ENCODE measurements around the gene AFF3.

DNA sequence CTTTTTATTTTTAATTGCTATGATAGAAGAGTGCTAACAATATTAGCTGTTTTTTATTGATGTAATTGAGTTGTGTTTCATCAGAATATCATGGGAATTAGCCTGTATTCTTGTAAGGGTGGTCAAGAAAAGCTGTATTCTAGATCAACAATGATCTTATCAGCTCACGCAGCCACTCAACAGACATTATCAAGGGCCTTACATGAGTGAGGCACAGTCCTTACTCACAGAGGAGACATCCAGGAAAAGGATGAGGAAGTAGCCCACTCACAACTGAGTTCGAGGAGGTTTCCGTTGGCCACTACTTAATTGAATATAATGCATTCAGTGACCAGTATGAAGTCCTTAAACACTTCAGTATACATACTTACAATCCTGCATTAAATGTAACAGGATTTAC, 152.5 kb downstream of the AFF3 start:
- TF ChIP-seq CTCF (IDR thresholded peaks at IDR 0.05) (no peak), POLR2A (IDR thresholded peaks at IDR 0.05) (no peak)

Measured in right lobe of liver (tissue), 4 donors.